Measurements from ENCODE around the gene CEP164.
A peak's percentile ranks its signal among the peaks of the same experiment; 100 is the strongest.
"Not testable (repeated sequence)": the region's sequence is repeated elsewhere in the genome, so short reads cannot be mapped to it uniquely, and the experiment has no call there.

CEP164 gene

DNA sequence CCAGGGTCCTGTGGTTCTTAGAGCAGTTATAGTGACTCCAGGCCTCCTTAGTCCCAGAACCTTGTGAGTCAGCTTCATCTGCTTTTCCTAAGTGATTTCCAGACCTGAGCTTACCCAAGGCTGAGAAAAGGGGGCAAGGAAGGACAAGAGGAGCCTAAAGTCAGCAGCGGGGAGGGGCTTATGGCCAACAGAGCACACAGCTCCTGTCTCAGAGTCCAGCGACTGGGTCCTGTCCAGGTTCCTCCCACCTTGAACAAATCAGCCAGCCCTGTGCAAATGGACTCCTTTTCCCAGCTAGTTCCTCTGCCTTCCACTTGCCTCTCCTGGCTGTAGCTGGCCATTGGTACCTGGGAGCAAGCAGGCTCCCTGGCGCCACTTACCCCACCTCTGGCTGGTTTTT, 22.5 kb upstream of the CEP164 start:
- DNase-seq (ENCODE audit: low spot score): no peak

DNA sequence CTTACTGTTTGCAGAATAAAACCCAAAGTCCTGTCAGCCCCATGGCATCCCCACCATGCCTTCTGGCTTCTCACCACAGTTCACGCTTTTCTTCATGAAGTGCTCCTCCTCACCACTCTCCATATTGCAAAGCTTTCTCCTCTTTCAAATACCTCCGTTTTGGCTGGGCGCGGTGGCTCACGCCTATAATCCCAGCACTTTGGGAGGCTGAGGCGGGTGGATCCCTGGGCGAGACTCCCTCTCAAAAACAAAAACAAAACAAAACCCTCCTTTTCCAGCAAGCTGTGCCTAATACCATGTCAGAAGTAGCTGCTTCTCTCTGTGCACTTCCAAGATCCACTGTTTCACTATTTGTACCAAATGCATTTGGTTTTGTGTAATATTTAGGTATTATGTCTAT, 18.3 kb upstream of the CEP164 start:
- no peak for DNase-seq (ENCODE audit: low spot score)

DNA sequence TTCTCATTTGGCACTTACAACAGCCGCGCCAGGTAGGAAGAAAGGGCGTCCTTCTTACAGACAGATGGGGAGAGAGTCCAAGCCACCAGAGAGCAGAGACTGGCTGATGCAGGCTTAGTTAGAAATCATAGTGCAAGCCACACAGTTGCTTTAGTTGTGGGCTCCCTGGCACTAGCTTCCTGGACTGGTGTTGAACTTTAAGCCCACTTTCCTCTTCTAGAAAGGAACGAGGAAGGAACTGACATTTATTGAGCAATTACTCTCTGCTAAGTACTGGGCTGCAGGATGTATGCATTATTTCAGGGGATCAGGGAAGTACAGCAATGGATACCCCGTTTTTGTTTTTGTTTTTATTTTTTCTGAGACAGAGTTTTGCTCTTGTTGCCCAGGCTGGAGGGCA, 14.6 kb upstream of the CEP164 start:
- DNase-seq (ENCODE audit: low spot score): no peak

DNA sequence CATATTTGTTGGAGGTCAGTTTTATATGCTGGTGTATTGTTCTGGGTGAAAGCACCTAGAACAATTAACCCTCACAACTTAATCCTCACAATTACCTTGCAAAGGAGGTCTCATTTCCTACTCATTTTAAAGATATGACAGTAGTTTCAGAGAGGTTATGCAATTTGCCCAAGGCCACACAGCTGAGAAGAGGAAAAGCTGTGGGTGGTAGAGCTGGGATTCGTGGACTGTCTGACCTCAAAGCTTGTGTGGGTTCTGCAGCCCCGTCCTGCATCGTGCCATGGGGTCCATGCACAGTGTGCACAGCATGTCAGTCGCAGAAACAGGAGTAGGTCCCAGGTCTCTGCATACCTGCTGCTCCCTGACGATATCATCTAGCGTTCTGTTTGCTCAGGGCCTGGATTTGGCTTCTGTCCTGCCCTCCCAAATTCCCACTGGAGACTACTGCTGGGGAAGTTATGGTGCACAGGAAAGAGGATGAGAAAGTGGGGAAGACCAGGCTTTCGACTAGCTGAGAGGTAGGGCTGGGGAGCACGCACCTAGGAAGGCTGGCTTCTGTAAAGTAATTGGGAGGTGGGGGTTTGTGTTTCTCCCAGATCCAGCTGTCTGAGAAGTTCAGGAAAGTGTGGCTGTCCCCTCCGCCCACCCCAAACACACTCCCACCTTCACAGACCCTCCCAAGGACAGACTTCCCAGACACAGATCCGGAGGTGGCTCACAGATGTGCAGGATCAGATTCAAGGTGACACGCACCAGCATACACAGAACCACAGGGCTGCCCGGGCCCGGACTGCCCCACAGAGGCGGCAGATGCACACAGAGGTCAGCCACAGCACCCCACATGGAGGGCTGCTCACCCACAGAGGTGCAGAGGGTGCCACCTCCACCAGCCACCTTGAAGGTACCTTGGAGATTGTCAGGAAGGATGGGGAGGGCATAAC, 13.6 kb upstream of the CEP164 start:
- no peak for DNase-seq (ENCODE audit: low spot score)

DNA sequence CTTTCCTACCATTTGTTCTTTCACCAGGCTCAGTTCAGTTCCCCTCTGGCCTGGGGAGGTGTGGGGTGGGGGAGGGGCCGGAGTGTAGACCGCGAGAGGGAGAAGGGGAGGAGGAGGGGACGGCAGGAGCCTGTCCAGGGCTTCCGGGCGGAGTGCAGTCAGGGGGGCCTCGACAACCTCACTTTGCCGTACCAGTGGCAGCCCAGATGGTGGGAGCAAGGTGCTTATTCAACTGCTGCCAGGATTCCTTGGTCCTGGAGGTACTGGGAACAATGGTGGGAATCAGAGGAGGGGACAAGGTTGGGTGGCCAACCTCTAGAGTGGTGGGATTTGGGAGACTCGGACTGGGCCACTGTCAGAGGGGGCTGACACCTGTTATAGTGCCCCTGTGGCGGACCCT, 12.8 kb upstream of the CEP164 start:
- no peak for DNase-seq (ENCODE audit: low spot score)

DNA sequence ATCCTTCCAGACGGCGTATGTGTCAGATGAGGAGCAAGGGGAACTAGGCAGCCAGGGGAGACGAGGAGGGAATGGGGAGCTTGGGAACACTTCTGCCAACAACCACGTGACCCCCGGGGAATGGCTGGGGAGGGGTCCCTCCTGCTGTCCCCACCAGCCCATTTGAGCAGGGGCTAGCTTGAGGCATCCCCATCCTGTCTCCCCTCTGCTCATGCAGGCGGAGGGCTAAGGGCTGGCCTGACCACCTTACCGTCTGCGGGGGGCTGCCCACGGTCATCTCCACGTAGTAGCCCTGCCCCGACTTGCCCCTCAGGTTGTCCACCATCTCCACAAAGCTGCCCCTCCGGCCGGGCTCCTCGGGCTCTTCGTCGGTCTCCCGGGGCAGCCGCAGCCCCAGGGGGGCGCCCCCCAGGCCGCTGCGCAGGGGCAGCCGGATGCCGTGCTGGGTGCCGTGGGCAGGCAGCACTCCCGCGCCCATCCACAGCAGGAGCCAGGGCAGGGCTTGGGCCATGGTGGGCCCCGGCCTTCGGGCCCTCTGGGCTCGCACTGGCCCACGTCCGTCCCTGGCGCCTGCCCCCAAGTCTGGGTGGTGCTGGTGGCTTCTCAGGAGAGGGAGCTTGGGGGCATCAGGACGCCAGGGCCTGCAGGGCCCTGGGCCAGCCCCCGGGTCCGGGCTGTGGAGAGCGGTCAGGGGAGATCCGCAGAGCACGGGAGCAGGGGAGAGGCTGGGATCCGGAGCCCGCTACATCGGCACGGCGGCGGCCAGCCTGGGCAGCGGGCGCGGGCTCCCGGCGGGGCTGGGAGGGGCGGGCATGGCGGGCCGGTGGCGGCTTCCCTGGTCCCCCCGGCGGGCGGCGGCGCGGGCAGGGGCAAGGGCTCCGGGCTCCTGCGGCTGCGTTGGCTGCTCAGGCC, 12.1 kb upstream of the CEP164 start:
- peak; percentile 26 for DNase-seq (ENCODE audit: low spot score)

DNA sequence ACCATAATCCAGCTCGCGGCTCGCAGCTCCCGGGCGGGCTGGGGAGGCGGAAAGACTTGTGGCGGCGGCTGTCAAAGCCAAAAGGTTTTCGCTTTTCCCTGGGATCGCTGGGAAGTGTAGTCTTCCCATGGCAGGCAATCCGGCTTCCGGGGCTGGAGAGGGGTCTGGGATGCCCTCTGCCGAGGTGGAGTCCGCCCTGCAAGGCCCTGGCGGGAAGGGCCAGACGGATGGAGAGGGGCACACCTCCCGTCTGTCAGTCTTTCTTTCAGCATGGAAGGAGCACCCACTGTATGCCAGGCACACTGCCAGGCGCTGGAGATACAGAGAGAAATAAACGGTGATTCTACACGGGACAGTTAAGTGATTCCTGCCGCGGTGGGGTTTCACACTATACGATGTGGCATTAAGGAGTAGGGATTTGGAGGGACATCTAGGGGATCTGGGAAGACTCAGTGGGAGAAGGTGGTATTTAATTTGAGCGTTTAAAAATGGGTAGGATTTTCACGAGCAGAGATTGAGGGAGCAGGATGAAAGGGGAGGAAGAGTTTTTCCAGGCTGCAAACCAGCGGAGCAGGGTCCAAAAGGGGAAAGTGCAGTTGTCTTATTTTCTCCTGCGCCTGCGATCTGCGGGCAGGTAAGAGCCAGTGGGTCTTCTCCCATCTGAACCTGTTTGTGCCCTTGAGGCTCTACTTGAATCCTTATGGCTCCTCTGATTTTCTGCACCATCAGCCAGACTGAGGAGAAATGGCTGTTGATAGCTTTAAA, 11.3 kb upstream of the CEP164 start, which contains the start of gene BACE1:
TSS of gene BACE1 (minus strand) at position 60 of the 765 bp plus-strand sequence. CDS start 461 bp downstream, outside the sequence.
- peak; percentile 91 for DNase-seq (ENCODE audit: low spot score)

DNA sequence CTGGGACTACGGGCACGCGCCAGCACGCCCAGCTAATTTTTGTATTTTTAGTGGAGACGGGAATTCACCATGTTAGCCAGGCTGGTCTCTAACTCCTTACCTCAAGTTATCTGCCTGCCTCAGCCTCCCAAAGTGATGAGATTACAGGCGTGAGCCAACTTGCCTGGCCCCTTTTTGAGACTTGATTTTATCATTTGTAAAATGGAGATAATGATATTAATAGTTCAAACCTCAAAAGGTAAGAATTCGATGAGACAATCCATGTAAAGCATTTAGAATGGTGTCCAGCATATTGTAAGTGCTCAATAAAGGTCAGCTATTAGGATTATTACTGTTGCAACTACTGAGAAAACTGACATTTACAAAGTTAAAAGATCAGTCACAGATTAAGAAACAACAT, 8.9 kb upstream of the CEP164 start:
- DNase-seq (ENCODE audit: low spot score): no peak

DNA sequence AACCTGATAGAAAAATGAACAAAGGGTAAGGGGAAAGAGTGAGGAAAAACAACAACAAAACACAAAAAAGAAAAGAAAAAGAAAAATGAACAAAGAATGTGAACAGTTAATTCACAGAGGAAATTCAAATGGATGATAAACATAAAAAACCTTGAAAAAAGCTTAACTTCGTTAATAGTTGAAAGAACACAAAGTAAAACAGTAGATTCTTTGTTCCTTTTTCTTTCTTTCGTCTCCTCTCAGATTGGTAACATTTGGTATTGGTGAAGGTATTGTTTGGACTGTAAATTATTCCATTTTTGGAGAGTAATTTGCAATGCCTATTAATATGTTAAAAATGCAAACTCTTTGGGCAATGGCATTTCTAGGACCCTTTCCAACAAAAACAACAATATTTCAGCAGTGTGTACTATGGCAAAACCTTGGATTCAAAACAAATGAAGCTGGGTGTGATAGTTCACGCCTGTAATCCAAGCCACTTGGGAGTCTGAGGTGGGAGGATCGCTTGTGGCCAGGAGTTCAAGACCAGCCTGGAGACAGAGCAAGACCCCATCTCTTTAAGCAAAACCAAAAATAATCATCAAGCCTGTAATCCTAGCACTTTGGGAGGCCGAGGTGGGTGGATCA, 8.3 kb upstream of the CEP164 start:
- no peak for DNase-seq (ENCODE audit: low spot score)

DNA sequence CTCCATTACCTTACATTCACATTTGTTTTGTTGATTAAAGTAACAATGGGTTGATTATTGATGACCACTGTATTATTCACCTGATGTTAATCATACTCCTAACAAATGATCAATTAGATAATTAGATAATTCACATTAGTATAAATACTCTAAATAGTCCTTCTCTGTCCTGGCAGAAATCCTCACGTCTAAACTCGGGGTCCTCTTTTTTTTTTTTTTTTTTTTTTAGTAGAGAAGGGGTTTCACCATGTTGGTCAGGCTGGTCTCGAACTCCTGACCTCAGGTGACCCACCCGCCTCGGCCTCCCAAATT, 443 bp upstream of the CEP164 start:
- not testable (repeated sequence) for DNase-seq (ENCODE audit: low spot score)

DNA sequence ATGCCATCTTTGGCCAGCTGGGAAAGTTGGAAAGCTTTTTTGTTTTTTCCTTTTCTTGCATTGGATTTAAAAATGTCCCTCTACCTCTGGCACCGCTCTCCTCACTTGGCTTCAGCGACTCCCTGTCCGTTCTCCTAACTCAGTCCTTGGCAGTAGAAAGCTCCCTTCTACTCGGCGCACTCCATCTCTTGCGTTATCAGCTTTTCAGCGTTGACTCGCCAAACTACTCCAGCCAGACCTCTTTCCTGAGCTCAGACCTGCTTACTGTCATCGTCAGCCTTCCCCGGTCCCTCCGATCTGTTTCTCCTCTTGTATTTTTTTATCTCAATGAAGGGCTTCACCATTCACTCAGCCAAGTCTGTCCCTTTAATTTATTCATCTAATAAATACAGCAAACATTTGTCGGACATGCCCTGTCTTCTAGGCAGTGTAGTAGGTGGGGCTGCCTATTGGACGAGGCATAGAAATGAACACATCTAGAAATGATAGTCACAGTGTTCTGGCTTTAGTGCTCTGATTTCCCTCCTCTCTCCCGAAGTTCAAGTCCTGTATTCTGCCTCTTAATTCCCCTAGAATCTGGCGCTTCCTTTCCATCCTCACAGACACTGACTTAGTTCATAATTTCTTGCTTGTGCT, 839 bp downstream of the CEP164 start:
- DNase-seq (ENCODE audit: low spot score): peak; percentile 32

DNA sequence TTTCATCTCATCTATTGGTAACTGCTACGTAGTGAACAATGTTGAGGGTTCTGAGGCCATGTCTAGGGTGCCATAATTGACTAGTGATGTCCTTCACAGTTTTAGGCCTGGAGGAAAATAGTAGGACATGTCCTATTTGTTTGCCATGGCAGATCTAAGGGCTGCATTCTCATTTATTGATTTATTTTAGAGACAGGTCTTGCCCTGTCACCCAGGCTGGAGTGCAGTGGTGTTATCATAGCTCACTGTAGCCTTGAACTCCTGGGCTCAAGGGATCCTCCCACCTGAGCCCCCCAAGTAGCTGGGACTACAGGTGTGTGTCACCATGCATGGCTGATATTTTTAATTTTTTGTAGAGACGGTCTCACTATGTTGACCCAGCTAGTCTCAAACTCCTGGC, 5.2 kb downstream of the CEP164 start:
- no peak for DNase-seq (ENCODE audit: low spot score)

DNA sequence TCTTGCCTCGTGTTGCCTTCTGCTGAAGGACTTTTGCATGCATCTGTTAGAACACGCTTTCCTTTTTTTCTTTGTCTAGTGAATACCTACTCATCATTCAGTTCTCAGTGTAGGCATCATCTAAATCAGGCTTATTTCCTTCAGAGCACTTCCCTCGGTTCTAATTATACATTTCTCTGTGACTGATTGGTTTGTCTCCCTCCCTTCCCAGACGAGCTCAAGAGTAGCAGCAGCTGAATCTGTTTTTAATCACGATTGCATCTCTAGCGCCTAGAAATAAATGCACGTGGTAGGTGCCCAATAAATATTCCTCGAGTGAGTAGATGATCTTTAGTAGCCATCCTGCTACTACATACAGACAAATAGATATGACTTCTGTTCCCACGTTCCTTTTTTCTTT, 6.3 kb downstream of the CEP164 start:
- no peak for DNase-seq (ENCODE audit: low spot score)

DNA sequence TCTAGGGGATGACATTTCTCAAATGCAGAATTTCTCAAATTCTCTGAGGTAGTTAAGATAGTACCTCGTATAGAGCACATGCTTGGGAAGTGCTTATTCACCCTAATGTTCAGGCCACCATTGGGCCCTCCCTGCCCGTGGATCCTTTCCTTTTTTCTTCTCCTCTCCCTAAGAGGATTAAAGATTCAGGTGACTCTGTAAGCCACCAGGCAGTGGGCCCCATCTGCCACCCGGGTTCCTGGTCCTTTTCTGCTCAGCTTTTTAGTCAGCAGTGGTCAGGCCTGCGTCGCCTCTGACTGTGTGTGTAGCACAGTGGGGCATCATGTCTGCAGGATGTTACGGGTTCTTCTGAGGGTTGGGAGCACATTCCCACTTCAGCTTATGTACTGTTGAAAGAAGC, 7.2 kb downstream of the CEP164 start:
- no peak for DNase-seq (ENCODE audit: low spot score)

DNA sequence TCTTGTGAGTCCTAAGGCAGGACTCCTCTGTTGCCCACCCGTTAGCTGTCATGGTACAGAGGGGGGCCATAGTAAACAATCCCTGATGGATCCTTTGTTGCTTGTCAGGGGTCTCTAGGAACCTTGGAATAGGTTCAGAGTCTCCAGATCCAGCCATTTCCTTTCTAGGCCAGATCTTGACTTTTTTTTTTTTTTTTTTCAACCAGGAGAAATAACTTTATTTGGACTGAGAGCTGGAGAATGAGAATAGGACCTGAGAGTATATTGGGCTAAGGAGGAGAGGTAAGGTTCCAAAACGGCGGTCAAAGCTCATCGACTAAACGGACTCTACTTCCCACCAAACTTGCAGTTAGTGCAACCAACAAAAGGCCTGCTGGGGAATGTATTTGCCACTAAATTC, 7.7 kb downstream of the CEP164 start:
- DNase-seq (ENCODE audit: low spot score): no peak

DNA sequence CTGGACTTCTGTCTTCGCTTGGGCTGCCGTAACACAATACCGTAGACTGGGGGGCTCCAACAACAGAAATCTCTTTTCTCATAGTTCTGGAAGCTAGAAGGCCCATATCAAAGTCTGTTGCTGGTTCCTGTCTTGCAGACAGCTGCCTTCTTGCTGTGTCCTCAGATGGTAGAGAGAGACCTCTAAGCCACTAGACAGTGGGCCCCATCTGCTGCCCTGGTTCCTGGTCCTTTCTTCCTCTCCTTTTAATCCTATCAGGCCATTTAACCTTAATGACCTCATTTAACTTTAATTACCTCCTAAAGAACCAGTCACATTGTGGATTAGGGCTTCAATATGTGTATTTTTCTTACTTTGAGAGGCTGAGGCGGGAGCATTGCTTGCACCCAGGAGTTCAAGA, 9.4 kb downstream of the CEP164 start:
- DNase-seq (ENCODE audit: low spot score): no peak

DNA sequence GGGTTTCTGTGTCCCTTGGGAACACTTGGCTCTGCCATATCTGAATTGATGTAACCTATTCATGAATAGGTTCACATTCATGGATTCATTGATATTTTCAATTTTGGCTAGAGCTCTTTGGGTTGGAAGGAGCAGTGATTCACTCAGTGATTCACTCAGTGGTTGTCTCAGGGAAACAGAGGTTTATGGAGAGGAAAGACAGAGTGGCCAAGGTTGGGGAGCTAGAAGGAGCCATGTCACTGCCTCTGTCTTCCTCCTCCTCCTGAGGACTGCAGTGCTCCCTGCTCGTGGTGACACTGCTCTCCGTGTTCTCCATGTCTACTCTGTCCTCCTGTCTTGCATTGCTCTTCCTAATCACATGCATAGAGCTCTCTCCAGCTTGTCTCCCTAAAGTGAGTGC, 17.4 kb downstream of the CEP164 start:
- DNase-seq (ENCODE audit: low spot score): no peak

DNA sequence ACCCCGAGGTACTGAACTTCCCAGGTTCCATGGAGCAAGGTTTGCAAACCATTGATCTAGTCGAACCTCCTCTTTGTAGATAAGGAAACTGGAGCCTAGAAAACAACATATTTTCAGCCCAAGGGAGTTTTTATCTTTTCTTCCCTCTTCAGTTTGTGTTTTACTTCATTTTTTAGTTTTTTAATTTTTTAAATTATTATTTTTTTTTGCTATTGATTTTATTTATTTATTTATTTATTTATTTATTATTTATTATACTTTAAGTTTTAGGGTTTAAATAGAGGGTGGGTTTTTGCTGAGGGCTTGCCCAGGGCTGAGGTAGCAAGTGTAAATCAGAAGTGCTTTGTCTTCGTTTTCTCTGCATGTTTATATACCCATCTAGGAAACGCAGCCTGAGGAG, 26.9 kb downstream of the CEP164 start:
- DNase-seq (ENCODE audit: low spot score): no peak

DNA sequence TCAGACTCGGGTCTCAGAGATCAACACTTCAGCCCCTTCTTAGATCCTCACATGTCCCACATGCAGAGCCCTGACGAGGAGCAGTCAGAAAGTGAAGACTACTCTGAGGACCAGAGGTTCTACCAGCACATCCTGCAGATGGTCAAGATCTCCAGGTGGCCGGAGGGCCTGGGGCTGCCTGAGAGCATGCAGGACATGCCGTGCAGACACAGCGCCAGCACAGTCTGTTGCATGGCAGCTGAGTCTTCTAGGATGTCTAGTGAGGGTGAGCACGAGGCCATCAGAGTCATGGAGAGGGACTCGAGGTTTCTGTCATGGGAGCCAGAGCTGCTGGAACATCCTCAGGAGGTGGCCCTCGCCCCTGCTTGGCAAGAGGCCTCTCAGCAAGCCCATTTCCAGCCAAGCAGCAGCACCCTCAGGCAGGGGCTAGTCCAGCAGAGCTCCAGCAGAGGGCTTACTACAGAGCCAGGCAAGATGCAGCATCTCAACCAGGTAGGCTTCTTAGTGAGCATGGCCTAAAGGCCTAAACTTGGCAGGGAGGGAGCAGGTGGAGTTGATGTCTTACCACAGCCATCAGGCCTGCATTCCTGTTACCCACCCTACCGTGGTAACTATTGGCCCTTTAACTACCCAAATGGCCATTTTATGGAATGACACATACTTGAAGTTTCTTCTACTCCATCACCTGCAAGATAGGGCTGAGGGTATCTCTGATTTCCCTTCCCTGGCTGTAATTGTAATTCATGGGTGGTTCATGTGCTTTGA, 28.7 kb downstream of the CEP164 start:
- DNase-seq (ENCODE audit: low spot score): no peak

DNA sequence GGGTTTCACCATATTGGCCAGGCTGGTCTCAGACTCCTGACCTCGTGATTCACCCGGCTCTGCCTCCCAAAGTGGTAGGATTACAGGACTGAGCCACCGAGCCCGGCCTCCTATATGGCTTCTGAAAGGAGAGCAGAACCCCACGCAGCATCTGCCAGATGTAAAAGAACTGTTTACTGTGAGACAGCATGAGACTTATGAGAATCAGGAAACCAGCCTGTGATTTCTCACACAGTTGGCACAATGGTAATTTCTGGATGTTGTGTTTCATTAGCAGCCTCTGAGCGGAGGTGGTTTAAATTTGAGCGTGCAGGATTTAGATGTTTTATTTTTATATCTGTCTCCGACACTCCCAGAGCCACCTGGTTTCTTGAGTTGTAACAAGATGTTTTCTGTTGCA, 33.8 kb downstream of the CEP164 start:
- DNase-seq (ENCODE audit: low spot score): no peak

DNA sequence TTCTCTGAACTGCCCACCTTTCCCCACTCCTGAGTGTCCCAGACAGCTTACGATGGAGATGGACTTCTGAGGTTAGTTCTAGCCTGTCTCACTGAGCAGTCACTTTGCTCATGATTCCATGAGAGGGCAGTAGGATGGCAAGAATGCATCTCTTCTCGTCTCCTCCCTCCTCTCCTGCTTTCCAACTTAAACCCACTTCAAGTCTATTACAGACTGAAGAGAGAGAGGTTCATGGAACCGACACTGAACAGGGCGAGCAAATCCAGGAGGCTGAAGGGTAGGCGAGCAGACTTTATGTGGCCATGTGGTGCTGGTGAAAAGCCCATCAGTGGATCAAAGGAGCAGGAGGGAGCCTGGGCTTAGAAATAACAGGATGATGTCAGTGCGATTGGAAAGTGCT, 38.6 kb downstream of the CEP164 start:
- no peak for DNase-seq (ENCODE audit: low spot score)
